ENCODE measurements around the gene ROPN1L.

GRCh38 chr5:10400831-10401230, 40.8 kb upstream of the ROPN1L start:
- no peak for TF ChIP-seq CTCF (IDR thresholded peaks at IDR 0.05)
- no peak for TF ChIP-seq POLR2A (IDR thresholded peaks at IDR 0.05)
